Measurements from ENCODE around the gene DCLRE1C. TPM values are rescaled to one million over a fixed set of nuclear protein-coding genes. Genes with fewer than 3 reads are reported as not detected.
"Not testable (repeated sequence)": the region's sequence is repeated elsewhere in the genome, so short reads cannot be mapped to it uniquely, and the experiment has no call there.

The DCLRE1C gene
- polyA plus RNA-seq, 1 donor from 2014 or later: 7.5 TPM

- Histone ChIP-seq H3K27me3 (ENCODE audit: insufficient read depth, low read depth, low read length) (no peaks in the 10 kb centered on the region), H3K9me2 (ENCODE audit: insufficient read depth, low read length) (no peaks in the 10 kb centered on the region), H3K79me2 (replicated peaks; ENCODE audit: insufficient read depth, low read length) (no peaks in the 10 kb centered on the region), H2AFZ (ENCODE audit: low read depth, low read length) (no peak overlapping the region), H3K4me3 (ENCODE audit: low read length) (no peak overlapping the region), H3K4me2 (ENCODE audit: low read length) (no peak overlapping the region), H3K27ac (ENCODE audit: low read length) (no peak overlapping the region), H3K9me3 (ENCODE audit: low read length) (no peaks in the 10 kb centered on the region), H3F3A (ENCODE audit: insufficient read depth, low read length, poor library complexity, severe bottlenecking) (no peaks in the 10 kb centered on the region), H4K20me1 (ENCODE audit: insufficient read depth) (no peaks in the 10 kb centered on the region), H3K36me3 (ENCODE audit: insufficient read depth, low read length) (peaks cover 18% of the 10 kb centered on the region), H3K9ac (ENCODE audit: low read length) (no peak overlapping the region)
- TF ChIP-seq POLR2AphosphoS5 (IDR thresholded peaks at IDR 0.05): no peak
- no peak for TF ChIP-seq REST (IDR thresholded peaks at IDR 0.05; ENCODE audit: borderline replicate concordance)
- TF ChIP-seq CTCF (IDR thresholded peaks at IDR 0.05; ENCODE audit: poor library complexity, severe bottlenecking): no peak
- no peak for TF ChIP-seq RAD21 (conservative IDR thresholded peaks at IDR 0.05)
- no peak for TF ChIP-seq SMC3 (conservative IDR thresholded peaks at IDR 0.05; ENCODE audit: poor library complexity)
- TF ChIP-seq EZH2 (IDR thresholded peaks at IDR 0.05; ENCODE audit: borderline replicate concordance, insufficient read depth, low read length, poor library complexity, severe bottlenecking): no peak
- TF ChIP-seq MXI1 (conservative IDR thresholded peaks at IDR 0.05; ENCODE audit: poor library complexity, severe bottlenecking): no peak
- no peak for TF ChIP-seq EP300 (conservative IDR thresholded peaks at IDR 0.05; ENCODE audit: poor library complexity, severe bottlenecking)
- TF ChIP-seq TAF1 (IDR thresholded peaks at IDR 0.05; ENCODE audit: low read depth): no peak
These were observed 42.9 kb downstream of the DCLRE1C start for GRCh38 chr10:14910953-14911352.

GRCh38 chr10:14909101-14909500 is 44.8 kb downstream of the DCLRE1C start:
- Histone ChIP-seq H3F3A (ENCODE audit: insufficient read depth, low read length, poor library complexity, severe bottlenecking) (no peaks in the 10 kb centered on the region), H3K9ac (ENCODE audit: low read length) (no peak overlapping the region), H3K27me3 (ENCODE audit: insufficient read depth, low read depth, low read length) (no peaks in the 10 kb centered on the region), H3K79me2 (replicated peaks; ENCODE audit: insufficient read depth, low read length) (no peaks in the 10 kb centered on the region), H2AFZ (ENCODE audit: low read depth, low read length) (no peak overlapping the region), H3K36me3 (ENCODE audit: insufficient read depth, low read length) (peaks cover 23% of the 10 kb centered on the region), H3K4me3 (ENCODE audit: low read length) (no peak overlapping the region), H3K4me2 (ENCODE audit: low read length) (no peak overlapping the region), H3K9me3 (ENCODE audit: low read length) (no peaks in the 10 kb centered on the region), H4K20me1 (ENCODE audit: insufficient read depth) (no peaks in the 10 kb centered on the region), H3K27ac (ENCODE audit: low read length) (no peak overlapping the region), H3K9me2 (ENCODE audit: insufficient read depth, low read length) (no peaks in the 10 kb centered on the region)
- TF ChIP-seq TAF1 (IDR thresholded peaks at IDR 0.05; ENCODE audit: low read depth): no peak
- TF ChIP-seq POLR2AphosphoS5 (IDR thresholded peaks at IDR 0.05): no peak
- TF ChIP-seq CTCF (IDR thresholded peaks at IDR 0.05; ENCODE audit: poor library complexity, severe bottlenecking): no peak
- TF ChIP-seq RAD21 (conservative IDR thresholded peaks at IDR 0.05): no peak
- TF ChIP-seq EZH2 (IDR thresholded peaks at IDR 0.05; ENCODE audit: borderline replicate concordance, insufficient read depth, low read length, poor library complexity, severe bottlenecking): no peak
- no peak for TF ChIP-seq SMC3 (conservative IDR thresholded peaks at IDR 0.05; ENCODE audit: poor library complexity)
- no peak for TF ChIP-seq MXI1 (conservative IDR thresholded peaks at IDR 0.05; ENCODE audit: poor library complexity, severe bottlenecking)
- TF ChIP-seq EP300 (conservative IDR thresholded peaks at IDR 0.05; ENCODE audit: poor library complexity, severe bottlenecking): no peak
- no peak for TF ChIP-seq REST (IDR thresholded peaks at IDR 0.05; ENCODE audit: borderline replicate concordance)

- H2AFZ ChIP-seq (ENCODE audit: low read depth, low read length); H3F3A ChIP-seq (ENCODE audit: insufficient read depth, low read length, poor library complexity, severe bottlenecking); H3K9ac ChIP-seq (ENCODE audit: low read length); H3K4me3 ChIP-seq (ENCODE audit: low read length); H3K4me2 ChIP-seq (ENCODE audit: low read length); H4K20me1 ChIP-seq (ENCODE audit: insufficient read depth); H3K27ac ChIP-seq (ENCODE audit: low read length); H3K9me3 ChIP-seq (ENCODE audit: low read length); H3K79me2 ChIP-seq (replicated peaks; ENCODE audit: insufficient read depth, low read length); H3K9me2 ChIP-seq (ENCODE audit: insufficient read depth, low read length); H3K27me3 ChIP-seq (ENCODE audit: insufficient read depth, low read depth, low read length): not testable (repeated sequence)
- H3K36me3 ChIP-seq (ENCODE audit: insufficient read depth, low read length): peaks cover 23% of the 10 kb centered on the region
These were observed 46.3 kb downstream of the DCLRE1C start for GRCh38 chr10:14907591-14907990.

All from neural cell (in vitro differentiated cells).